H9 (cell line): Measurements from ENCODE around the gene CELF4. TPM values are rescaled to one million over a fixed set of nuclear protein-coding genes. Genes with fewer than 3 reads are reported as not detected.

ENCODE experiments used
- DNase-seq: peaks from one replicate; pipeline ENCODE4 v3.0.0-alpha.2; 2017
- H2AFZ ChIP-seq: one replicate; pipeline ENCODE4 v1.6.1; 2013; ENCODE audit warnings: mild to moderate bottlenecking, low read length, control low read depth, moderate library complexity
- H2AK5ac ChIP-seq: 2 replicates; pipeline ENCODE4 v1.6.1; 2013; ENCODE audit warnings: low read length, control low read depth, mixed read lengths; ENCODE audit not compliant: insufficient read length
- H2BK120ac ChIP-seq: one replicate; pipeline ENCODE4 v1.6.1; 2013; ENCODE audit warnings: low read depth, mild to moderate bottlenecking, low read length, control low read depth, inconsistent platforms; ENCODE audit not compliant: poor library complexity, severe bottlenecking
- H2BK12ac ChIP-seq: 2 replicates; pipeline ENCODE4 v1.6.1; 2013; ENCODE audit warnings: low read length, control low read depth, mixed read lengths, low read depth; ENCODE audit not compliant: insufficient read length
- H2BK15ac ChIP-seq: 2 replicates; pipeline ENCODE4 v1.6.1; 2013; ENCODE audit warnings: low read depth, low read length, control low read depth
- H2BK20ac ChIP-seq: one replicate; pipeline ENCODE4 v1.6.1; 2013; ENCODE audit warnings: low read depth, mild to moderate bottlenecking, low read length, control low read depth, inconsistent platforms; ENCODE audit not compliant: poor library complexity, severe bottlenecking
- H2BK5ac ChIP-seq: 2 replicates; pipeline ENCODE4 v1.6.1; 2013; ENCODE audit warnings: low read length, control low read depth, mixed read lengths; ENCODE audit not compliant: insufficient read length
- H3K14ac ChIP-seq: 2 replicates; pipeline ENCODE4 v1.6.1; 2013; ENCODE audit warnings: low read length, control low read depth; ENCODE audit not compliant: insufficient read depth
- H3K18ac ChIP-seq: 2 replicates; pipeline ENCODE4 v1.6.1; 2013; ENCODE audit warnings: low read depth, mild to moderate bottlenecking, mixed read lengths, low read length, control low read depth; ENCODE audit not compliant: insufficient read length
- H3K23ac ChIP-seq: 2 replicates; pipeline ENCODE4 v1.6.1; 2013; ENCODE audit warnings: low read length, control low read depth, mixed read lengths, low read depth; ENCODE audit not compliant: insufficient read length
- H3K23me2 ChIP-seq: 2 replicates; pipeline ENCODE4 v1.6.1; 2013; ENCODE audit warnings: low read depth, mild to moderate bottlenecking, mixed read lengths, low read length, control low read depth; ENCODE audit not compliant: insufficient read length, poor library complexity, severe bottlenecking
- H3K27ac ChIP-seq: 2 replicates; pipeline ENCODE4 v1.5.1; 2013; ENCODE audit warnings: low read length, control low read depth, mixed read lengths, low read depth; ENCODE audit not compliant: insufficient read length
- H3K27me3 ChIP-seq: 2 replicates; pipeline ENCODE4 v1.6.1; 2013; ENCODE audit warnings: low read length, control low read depth, inconsistent platforms; ENCODE audit not compliant: insufficient read depth
- H3K4ac ChIP-seq: 2 replicates; pipeline ENCODE4 v1.6.1; 2013; ENCODE audit warnings: low read depth, mild to moderate bottlenecking, control low read depth, inconsistent platforms, low read length, moderate library complexity
- H3K4me1 ChIP-seq: 2 replicates; pipeline ENCODE4 v1.6.1; 2013; ENCODE audit warnings: low read length, control low read depth, inconsistent platforms; ENCODE audit not compliant: insufficient read depth
- H3K4me2 ChIP-seq: 2 replicates; pipeline ENCODE4 v1.6.1; 2013; ENCODE audit warnings: low read length, control low read depth, mixed read lengths; ENCODE audit not compliant: insufficient read length, insufficient read depth
- H3K56ac ChIP-seq: 2 replicates; pipeline ENCODE4 v1.6.1; 2013; ENCODE audit warnings: low read depth, mild to moderate bottlenecking, mixed read lengths, low read length, control low read depth; ENCODE audit not compliant: insufficient read length
- H3K79me1 ChIP-seq: 2 replicates; pipeline ENCODE4 v1.6.1; 2013; ENCODE audit warnings: low read depth, mild to moderate bottlenecking, moderate library complexity, low read length, control low read depth, inconsistent platforms; ENCODE audit not compliant: insufficient read depth, poor library complexity, severe bottlenecking
- H3K79me2 ChIP-seq: 2 replicates; pipeline ENCODE4 v1.6.1; 2013; ENCODE audit warnings: low read length, control low read depth, inconsistent platforms; ENCODE audit not compliant: insufficient read depth
- H3K9ac ChIP-seq: 2 replicates; pipeline ENCODE4 v1.6.1; 2013; ENCODE audit warnings: low read length, control low read depth, mixed read lengths; ENCODE audit not compliant: insufficient read length; ENCODE audit errors: extremely low read depth
- H3K9me3 ChIP-seq: one replicate; pipeline ENCODE4 v1.6.1; 2013; ENCODE audit warnings: low read depth, low read length, inconsistent platforms; ENCODE audit not compliant: control insufficient read depth
- H3T11ph ChIP-seq: one replicate; pipeline ENCODE4 v1.6.1; 2013; ENCODE audit warnings: mild to moderate bottlenecking, low read length, control low read depth, inconsistent platforms
- H4K20me1 ChIP-seq: one replicate; pipeline ENCODE4 v1.6.1; 2013; ENCODE audit not compliant: control insufficient read depth, insufficient read length, insufficient read depth
- H4K5ac ChIP-seq: 2 replicates; pipeline ENCODE4 v1.6.1; 2013; ENCODE audit warnings: low read depth, mild to moderate bottlenecking, mixed read lengths, low read length, control low read depth; ENCODE audit not compliant: insufficient read length
- H4K8ac ChIP-seq: replicated peaks from 2 replicates; pipeline ENCODE4 v1.6.1; 2013; ENCODE audit warnings: low read length, control low read depth, mixed read lengths, low read depth; ENCODE audit not compliant: insufficient read length
- H4K91ac ChIP-seq: 2 replicates; pipeline ENCODE4 v1.6.1; 2013; ENCODE audit warnings: low read depth, mild to moderate bottlenecking, moderate library complexity, mixed read lengths, low read length, control low read depth; ENCODE audit not compliant: insufficient read length
- H3K27ac Mint-ChIP-seq, 3 experiments: 2 replicates in 2 of 3; 3 replicates in 1 of 3; pipeline ENCODE4 v1.8.0; 2020 to 2021; ENCODE audit warnings: mixed read lengths in 3 of 3, mild to moderate bottlenecking in 1 of 3, moderate library complexity in 1 of 3
- H3K27me3 Mint-ChIP-seq: 2 replicates; pipeline ENCODE4 v1.8.0; 2021; ENCODE audit warnings: low read depth, mild to moderate bottlenecking, moderate library complexity, mixed read lengths
- H3K36me3 Mint-ChIP-seq, 3 experiments: 2 replicates in 2 of 3; 3 replicates in 1 of 3; pipeline ENCODE4 v1.8.0; 2020 to 2021; ENCODE audit warnings: low read depth in 3 of 3, mixed read lengths in 3 of 3; ENCODE audit not compliant: insufficient read depth in 1 of 3
- H3K4me1 Mint-ChIP-seq, 2 experiments: 2 replicates each; pipeline ENCODE4 v1.8.0; 2020; ENCODE audit warnings: mixed read lengths in 2 of 2
- H3K4me3 Mint-ChIP-seq, 2 experiments: 2 replicates in 1 of 2; 3 replicates in 1 of 2; pipeline ENCODE4 v1.8.0; 2020 to 2021; ENCODE audit warnings: mild to moderate bottlenecking in 2 of 2, mixed read lengths in 2 of 2, moderate library complexity in 1 of 2
- H3K9me3 Mint-ChIP-seq, 2 experiments: 2 replicates in 1 of 2; 3 replicates in 1 of 2; pipeline ENCODE4 v1.8.0; 2020; ENCODE audit warnings: mild to moderate bottlenecking in 2 of 2, mixed read lengths in 2 of 2, moderate library complexity in 1 of 2
- CTCF ChIP-seq: fragments of 200-600 bp; sonication (generic); conservative IDR thresholded peaks from 3 replicates; pipeline ENCODE4 v1.8.0; 2021; ENCODE audit warnings: antibody characterized with exemption, mild to moderate bottlenecking
- WGBS: extraction: QIAGEN DNeasy Blood & Tissue Kit; methylation state at CpG from one replicate; pipeline ENCODE4 v1.1.7; 2013; ENCODE audit warnings: missing lambda C conversion rate, low lambda C conversion rate, mixed read lengths; ENCODE audit not compliant: insufficient read length; ENCODE audit errors: extremely low coverage; 5-methylcytosine and 5-hydroxymethylcytosine counted together
- total RNA-seq: library from RNA; stranded (reverse); gene quantifications from 2 replicates; pipeline ENCODE4 v1.2.1, GENCODE V29; 2021

CELF4 gene
- total RNA-seq, 1 experiment from 2014 or later, result 1.1 TPM

DNA sequence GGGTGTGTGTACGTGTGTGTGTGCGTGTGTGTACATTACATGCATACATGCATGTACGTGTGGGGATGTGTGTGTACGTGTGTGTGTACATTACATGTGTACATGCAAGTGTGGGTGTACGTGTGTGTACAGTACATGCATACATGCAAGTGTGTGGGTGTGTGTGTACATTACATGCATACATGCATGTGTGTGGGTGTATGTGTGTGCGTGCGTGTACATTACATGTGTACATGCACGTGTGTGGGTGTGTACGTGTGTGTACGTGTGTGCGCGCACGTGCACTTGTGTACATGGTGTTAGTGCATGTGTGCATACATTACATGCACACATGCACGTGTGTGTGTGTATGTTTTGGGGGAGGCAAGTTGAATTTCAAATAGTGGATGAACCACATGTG, 300.6 kb downstream of the CELF4 start:
- no peak overlapping the region for H2BK12ac ChIP-seq
- no peaks in the 10 kb centered on the region for H3K79me1 ChIP-seq
- H2AK5ac ChIP-seq, result no peak overlapping the region
- H3T11ph ChIP-seq, result no peak overlapping the region
- H4K8ac ChIP-seq, result no peak overlapping the region
- no peaks in the 10 kb centered on the region for H3K36me3 Mint-ChIP-seq
- H3K9me3 Mint-ChIP-seq, result peaks cover 0 to 2% of the 10 kb centered on the region in 2 experiments; a peak in 2 of 5 replicates
- H2BK20ac ChIP-seq, result no peak overlapping the region
- WGBS, result no CpG with 5 or more reads among the region's 14 CpGs
- no peak overlapping the region for H3K18ac ChIP-seq
- no peaks in the 10 kb centered on the region for H3K9me3 ChIP-seq
- H2BK15ac ChIP-seq, result no peak overlapping the region
- no peak for DNase-seq
- no peaks in the 10 kb centered on the region for H3K27me3 ChIP-seq
- H3K27me3 Mint-ChIP-seq, result peaks cover 36% of the 10 kb centered on the region
- H4K5ac ChIP-seq, result no peak overlapping the region
- H2AFZ ChIP-seq, result no peak overlapping the region
- H2BK120ac ChIP-seq, result no peak overlapping the region
- no peaks in the 10 kb centered on the region for H3K4me1 ChIP-seq
- no peak for TF ChIP-seq CTCF
- no peak overlapping the region for H3K56ac ChIP-seq
- H3K4ac ChIP-seq, result no peak overlapping the region
- no peaks in the 10 kb centered on the region for H3K79me2 ChIP-seq
- no peak overlapping the region for H3K23ac ChIP-seq
- H3K27ac Mint-ChIP-seq, result no peak overlapping the region
- no peaks in the 10 kb centered on the region for H3K4me1 Mint-ChIP-seq
- H3K9ac ChIP-seq, result no peak overlapping the region
- no peak overlapping the region for H3K14ac ChIP-seq
- no peaks in the 10 kb centered on the region for H4K20me1 ChIP-seq
- peak overlapping the region in 1 of 2 experiments; percentile 25; a peak in 1 of 5 replicates for H3K4me3 Mint-ChIP-seq
- no peak overlapping the region for H3K27ac ChIP-seq
- no peak overlapping the region for H4K91ac ChIP-seq
- H3K4me2 ChIP-seq, result no peak overlapping the region
- no peaks in the 10 kb centered on the region for H3K23me2 ChIP-seq
- H2BK5ac ChIP-seq, result no peak overlapping the region
